GM18519 (cell line): ENCODE data around the gene LIX1.

ENCODE experiments used
- ATAC-seq: cut with Tn5 transposase; IDR thresholded peaks from one replicate; pipeline ENCODE4 v1.9.1; 2021; ENCODE audit warnings: mild to moderate bottlenecking, moderate library complexity; ENCODE audit not compliant: unreplicated experiment, low FRiP score

LIX1 gene

GRCh38 chr5:97078958-97079743 lies 63.3 kb downstream of the LIX1 start:
- ATAC-seq = no peak

- ATAC-seq = no peak
Measured at GRCh38 chr5:97077246-97077645, 65.2 kb downstream of the LIX1 start.

GRCh38 chr5:97076098-97076497 lies 66.3 kb downstream of the LIX1 start:
- no peak for ATAC-seq

- ATAC-seq = no peak
Measured at GRCh38 chr5:97075649-97076048, 66.8 kb downstream of the LIX1 start.

- ATAC-seq = no peak
Measured at GRCh38 chr5:97074859-97075489, 67.4 kb downstream of the LIX1 start.

- ATAC-seq = no peak
Measured at GRCh38 chr5:97073420-97073819, 69.0 kb downstream of the LIX1 start.

- ATAC-seq = no peak
Measured at GRCh38 chr5:97072696-97073095, 69.7 kb downstream of the LIX1 start.

GRCh38 chr5:97071993-97072392 lies 70.4 kb downstream of the LIX1 start:
- no peak for ATAC-seq

- no peak for ATAC-seq
Measured at GRCh38 chr5:97071101-97071500, 71.3 kb downstream of the LIX1 start.

- no peak for ATAC-seq
Measured at GRCh38 chr5:97070234-97070633, 72.2 kb downstream of the LIX1 start.

- ATAC-seq = no peak
Measured at GRCh38 chr5:97067296-97067850, 75.0 kb downstream of the LIX1 start.

- ATAC-seq = no peak
Measured at GRCh38 chr5:97065475-97065874, 76.9 kb downstream of the LIX1 start.

- ATAC-seq = no peak
Measured at GRCh38 chr5:97063251-97063650, 79.2 kb downstream of the LIX1 start.

- no peak for ATAC-seq
Measured at GRCh38 chr5:97062046-97062445, 80.4 kb downstream of the LIX1 start.

- no peak for ATAC-seq
Measured at GRCh38 chr5:97056263-97056662, 86.1 kb downstream of the LIX1 start.

- ATAC-seq = no peak
Measured at GRCh38 chr5:97049175-97049574, 93.2 kb downstream of the LIX1 start.

- no peak for ATAC-seq
Measured at GRCh38 chr5:97047076-97047475, 95.3 kb downstream of the LIX1 start.

- no peak for ATAC-seq
Measured at GRCh38 chr5:97046270-97046982, 96.0 kb downstream of the LIX1 start.

GRCh38 chr5:97044052-97044451 lies 98.4 kb downstream of the LIX1 start:
- no peak for ATAC-seq

GRCh38 chr5:97043511-97043910 lies 98.9 kb downstream of the LIX1 start:
- ATAC-seq = no peak

- no peak for ATAC-seq
Measured at GRCh38 chr5:97042996-97043395, 99.4 kb downstream of the LIX1 start.
